Fibroblast of villous mesenchyme (primary cell): ENCODE results near the gene CEBPZOS. TPM values are rescaled to one million over a fixed set of nuclear protein-coding genes. Genes with fewer than 3 reads are reported as not detected.
A peak's percentile ranks its signal among the peaks of the same experiment; 100 is the strongest.

Experiments
- DNase-seq: peaks from one replicate; pipeline ENCODE4 v3.0.0-alpha.2; 2010; ENCODE audit warnings: low read depth
- H3K4me3 ChIP-seq: 2 replicates; pipeline ENCODE4 v1.5.1; 2011; ENCODE audit warnings: low read depth, mild to moderate bottlenecking, low read length
- total RNA-seq: library from RNA; depleted of rRNA; stranded (reverse); fragments of >200 nt; gene quantifications from 2 replicates; pipeline ENCODE4 v1.2.3, GENCODE V29; 2012
- TF ChIP-seq, protein P1 (sequence below): IDR thresholded peaks from 2 replicates; pipeline ENCODE4 v1.5.1; 2012; ENCODE audit warnings: low read depth, mild to moderate bottlenecking, low read length; ENCODE audit not compliant: insufficient read depth

Gene CEBPZOS
- total RNA-seq: 14.8 and 19.4 TPM in 2 replicates

DNA sequence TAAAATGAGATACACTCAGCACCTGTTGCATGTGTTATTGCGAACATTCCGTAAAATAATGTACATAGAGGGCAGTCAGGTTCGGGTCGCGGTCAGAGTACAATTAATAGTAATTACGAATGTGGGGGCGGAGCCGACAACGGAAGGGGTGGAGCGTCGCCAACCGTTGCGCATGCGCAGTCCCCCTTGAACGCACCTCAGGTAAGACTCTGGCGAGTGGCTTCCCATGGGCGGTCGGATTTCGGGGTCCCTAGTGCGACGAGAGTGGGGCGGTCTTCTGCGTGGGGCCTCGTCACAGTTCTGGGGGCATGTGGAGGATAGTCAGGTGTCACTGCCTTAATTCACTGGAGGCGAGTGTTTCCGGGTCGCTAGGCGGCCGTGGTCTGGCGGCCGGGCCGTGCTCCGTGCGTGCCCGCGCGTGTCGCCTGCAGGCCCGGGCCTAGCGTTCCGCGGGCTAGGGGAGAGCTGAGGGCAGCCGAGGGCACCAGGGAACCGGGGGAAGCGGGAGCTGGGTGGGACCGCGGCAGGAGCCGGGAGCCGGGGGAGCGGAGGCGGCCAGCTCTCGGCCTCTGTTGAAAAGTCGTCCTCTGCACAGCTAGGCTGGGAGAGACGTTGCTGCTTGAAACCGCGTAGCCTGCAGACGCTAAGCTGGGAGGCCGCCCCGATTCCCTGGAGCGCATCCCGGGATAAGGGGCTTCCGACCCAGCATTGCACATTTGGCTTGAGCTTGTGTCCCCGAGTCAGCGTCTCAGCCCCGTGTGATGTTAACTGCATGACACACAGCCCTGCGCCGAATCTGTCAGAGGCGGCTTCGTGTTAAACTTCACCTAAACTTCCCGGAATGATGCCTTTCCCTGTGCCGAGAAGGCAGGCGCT, at the start of gene CEBPZOS:
Gene CEBPZOS, plus strand, starts transcription at position 177 of the 876 bp plus-strand sequence. CDS start 3,209 bp downstream, outside the sequence.
- TF ChIP-seq, protein P1, sequence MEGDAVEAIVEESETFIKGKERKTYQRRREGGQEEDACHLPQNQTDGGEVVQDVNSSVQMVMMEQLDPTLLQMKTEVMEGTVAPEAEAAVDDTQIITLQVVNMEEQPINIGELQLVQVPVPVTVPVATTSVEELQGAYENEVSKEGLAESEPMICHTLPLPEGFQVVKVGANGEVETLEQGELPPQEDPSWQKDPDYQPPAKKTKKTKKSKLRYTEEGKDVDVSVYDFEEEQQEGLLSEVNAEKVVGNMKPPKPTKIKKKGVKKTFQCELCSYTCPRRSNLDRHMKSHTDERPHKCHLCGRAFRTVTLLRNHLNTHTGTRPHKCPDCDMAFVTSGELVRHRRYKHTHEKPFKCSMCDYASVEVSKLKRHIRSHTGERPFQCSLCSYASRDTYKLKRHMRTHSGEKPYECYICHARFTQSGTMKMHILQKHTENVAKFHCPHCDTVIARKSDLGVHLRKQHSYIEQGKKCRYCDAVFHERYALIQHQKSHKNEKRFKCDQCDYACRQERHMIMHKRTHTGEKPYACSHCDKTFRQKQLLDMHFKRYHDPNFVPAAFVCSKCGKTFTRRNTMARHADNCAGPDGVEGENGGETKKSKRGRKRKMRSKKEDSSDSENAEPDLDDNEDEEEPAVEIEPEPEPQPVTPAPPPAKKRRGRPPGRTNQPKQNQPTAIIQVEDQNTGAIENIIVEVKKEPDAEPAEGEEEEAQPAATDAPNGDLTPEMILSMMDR: no peak
- DNase-seq: peak; percentile 84
- H3K4me3 ChIP-seq: peak within 1 kb of the TSS; percentile 91

DNA sequence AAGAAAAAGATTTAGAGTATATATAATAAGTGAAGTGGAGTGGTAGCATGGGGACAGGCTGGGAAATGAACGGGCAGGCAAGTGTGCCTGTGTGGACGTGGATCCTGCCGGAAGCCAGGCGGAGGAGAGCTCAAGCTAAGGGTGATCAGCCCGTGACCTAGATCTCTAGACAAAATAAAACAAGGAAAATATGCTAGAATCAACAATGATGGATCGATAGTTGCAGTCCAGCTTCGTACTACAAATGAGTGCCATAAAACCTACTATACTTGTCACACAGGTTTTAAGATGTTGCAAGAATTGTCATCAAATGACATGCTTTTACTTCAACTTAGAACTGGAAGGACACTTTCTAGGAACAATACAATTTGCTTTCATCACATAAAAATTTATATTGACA, 48.0 kb upstream of the CEBPZOS start:
- no peak overlapping the region for H3K4me3 ChIP-seq
- DNase-seq: no peak
- TF ChIP-seq, protein P1: no peak

DNA sequence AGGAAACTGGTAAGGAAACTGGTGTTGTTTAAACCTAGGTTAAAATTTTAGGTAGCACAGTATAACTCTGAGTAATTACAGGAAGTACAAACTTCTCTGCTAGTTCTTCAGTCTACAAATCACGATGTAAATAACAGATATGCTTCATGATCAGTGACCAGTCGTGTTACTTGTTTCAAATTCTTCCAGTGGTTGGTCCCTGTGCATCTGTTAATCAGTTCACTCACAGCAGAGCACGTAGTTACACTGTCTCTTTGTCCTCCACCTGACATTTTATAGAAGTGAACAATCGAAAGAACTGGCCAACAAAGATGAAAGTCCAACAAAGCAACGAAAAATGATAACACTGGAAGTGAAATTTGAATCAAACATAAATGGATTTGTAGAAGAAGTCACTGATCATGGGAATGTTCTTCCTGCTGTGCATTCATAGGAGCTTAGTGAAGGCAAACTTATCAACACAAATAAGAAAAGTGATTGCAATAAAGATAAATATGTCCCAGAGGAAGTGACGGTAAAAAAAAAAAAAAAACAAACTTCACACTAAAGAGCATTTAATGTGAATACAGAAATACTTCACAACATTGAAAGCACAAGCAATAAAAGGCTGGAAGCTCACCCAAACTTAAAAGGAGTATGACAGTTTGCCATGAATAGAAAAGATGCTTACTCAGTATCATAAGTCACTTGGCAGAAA, 46.5 kb upstream of the CEBPZOS start:
- TF ChIP-seq, protein P1: no peak
- DNase-seq: peak; percentile 56
- H3K4me3 ChIP-seq: no peak overlapping the region

DNA sequence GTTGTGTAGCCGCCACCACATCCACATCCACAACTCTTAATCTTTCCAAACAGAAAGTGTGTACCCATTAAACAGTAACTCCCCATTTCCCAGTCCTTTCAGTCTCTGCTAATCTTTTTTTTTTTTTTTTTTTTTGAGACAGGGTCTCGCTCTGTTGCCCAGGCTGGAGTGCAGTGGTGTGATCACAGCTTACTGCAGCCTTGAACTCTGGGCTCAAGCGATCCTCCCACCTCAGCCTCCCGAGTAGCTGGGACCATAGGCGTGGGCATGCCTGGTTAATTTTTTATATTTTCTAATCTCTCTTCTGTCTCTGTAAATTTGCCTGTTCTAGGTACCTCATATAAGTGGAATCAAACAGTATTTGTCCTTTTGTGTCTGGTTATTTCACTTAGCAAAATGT, 43.1 kb upstream of the CEBPZOS start:
- H3K4me3 ChIP-seq: no peak overlapping the region
- TF ChIP-seq, protein P1: no peak
- no peak for DNase-seq

DNA sequence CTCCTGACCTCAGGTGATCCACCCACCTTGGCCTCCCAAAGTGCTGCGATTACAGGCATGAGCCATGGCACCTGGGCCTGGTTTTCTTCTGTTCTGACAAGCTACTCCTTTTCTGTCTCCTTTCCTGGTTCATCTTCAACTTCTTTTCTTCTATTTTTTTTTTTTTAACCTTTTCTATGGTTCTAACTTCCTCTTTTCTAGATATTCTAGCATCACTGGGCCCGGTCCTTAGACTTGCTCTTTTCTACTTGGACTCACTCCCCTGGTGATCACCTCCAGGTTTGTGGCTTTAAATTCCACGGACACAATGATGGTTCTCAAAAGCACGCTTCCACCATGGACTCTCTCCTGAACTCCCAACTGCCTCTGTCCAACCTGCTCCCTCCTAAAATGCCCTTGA, 41.5 kb upstream of the CEBPZOS start:
- H3K4me3 ChIP-seq: no peak overlapping the region
- TF ChIP-seq, protein P1: no peak
- DNase-seq: no peak

DNA sequence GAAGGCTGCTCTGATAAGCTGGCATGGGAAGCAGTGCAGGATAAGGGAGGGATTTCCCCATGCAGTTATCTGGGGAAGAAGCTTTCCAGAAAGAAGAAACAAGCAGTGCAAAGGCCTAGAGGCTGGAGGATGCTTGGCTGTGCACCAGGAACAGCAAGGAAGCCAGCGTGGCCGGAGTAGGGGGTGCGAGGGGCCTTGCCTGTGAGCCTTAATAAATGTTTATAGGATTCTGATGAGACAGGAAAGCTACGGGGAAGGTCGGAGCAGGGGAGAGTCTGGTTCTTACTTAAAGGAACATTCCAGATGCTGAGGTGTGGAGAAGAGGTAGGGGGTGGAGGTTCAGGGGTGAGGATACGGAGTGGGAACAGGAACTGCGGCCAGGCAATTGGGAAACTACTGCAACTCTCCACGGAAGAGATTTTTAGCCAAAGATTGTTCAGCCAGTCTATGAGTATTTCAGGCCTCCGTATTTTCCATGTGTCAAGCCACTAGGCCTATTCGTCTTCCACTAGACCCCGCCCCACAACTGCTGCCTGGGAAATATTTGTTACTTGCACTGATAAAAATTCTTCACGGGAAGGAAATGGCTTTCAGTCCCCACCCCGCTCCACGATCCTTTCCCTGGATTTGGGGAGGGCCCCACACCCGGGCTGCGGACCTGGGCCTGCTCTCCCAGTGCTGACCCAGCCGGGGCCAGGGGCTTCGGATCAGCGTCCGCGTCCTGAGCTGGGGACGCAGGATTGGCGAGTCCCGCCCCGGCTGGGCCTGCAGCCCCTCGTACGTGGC, 40.0 kb upstream of the CEBPZOS start:
- TF ChIP-seq, protein P1: no peak
- peak; percentile 66 for DNase-seq
- peak overlapping the region; percentile 71 for H3K4me3 ChIP-seq
